Stimulated activated naive B cell treated with anti-CD40 and anti-IgM and Interleukin-4, amounts not matched to agents 10 μg/mL and 1 μg/mL and 100 μg/mL, for 72 hours (primary cell): ENCODE results near the gene PEX14.

Experiments
- ATAC-seq, 2 donors: fragments of 150-1000 bp; cut with Tn5 transposase; replicated peaks; 2 replicates each; pipeline ENCODE4 v1.10.0; 2021; ENCODE audit warnings: moderate library complexity in 1 of 2
- DNase-seq: peaks from one replicate; pipeline ENCODE4 v3.0.0; 2021
- H3K27ac Mint-ChIP-seq: one replicate; pipeline ENCODE4 v1.8.0; 2022; ENCODE audit warnings: mild to moderate bottlenecking, mixed read lengths
- H3K27me3 Mint-ChIP-seq, 2 donors: one replicate each; pipeline ENCODE4 v1.8.0; 2022; ENCODE audit warnings: mixed read lengths in 2 of 2
- H3K36me3 Mint-ChIP-seq, 2 donors: one replicate each; pipeline ENCODE4 v1.8.0; 2022; ENCODE audit warnings: mixed read lengths in 2 of 2, mild to moderate bottlenecking in 1 of 2
- H3K4me1 Mint-ChIP-seq, 2 donors: one replicate each; pipeline ENCODE4 v1.8.0; 2022; ENCODE audit warnings: mixed read lengths in 2 of 2, mild to moderate bottlenecking in 1 of 2
- H3K4me3 Mint-ChIP-seq, 2 donors: one replicate each; pipeline ENCODE4 v1.8.0; 2022; ENCODE audit warnings: mild to moderate bottlenecking in 2 of 2, mixed read lengths in 2 of 2, moderate library complexity in 1 of 2
- H3K9me3 Mint-ChIP-seq, 2 donors: one replicate each; pipeline ENCODE4 v1.8.0; 2022; ENCODE audit warnings: mixed read lengths in 2 of 2, mild to moderate bottlenecking in 1 of 2

The PEX14 gene

GRCh38 chr1:10578070-10578469 lies 103.3 kb downstream of the PEX14 start:
- Mint-ChIP-seq H3K4me1 (peaks cover 0 to 3% of the 10 kb centered on the region in 2 donors), H3K4me3 (no peak overlapping the region), H3K27me3 (no peaks in the 10 kb centered on the region), H3K9me3 (peaks cover 0 to 4% of the 10 kb centered on the region in 2 donors), H3K36me3 (peaks cover 5 to 22% of the 10 kb centered on the region in 2 donors), H3K27ac (no peak overlapping the region)
- ATAC-seq (no peak), DNase-seq (no peak)

GRCh38 chr1:10583641-10584040 lies 108.9 kb downstream of the PEX14 start:
- Mint-ChIP-seq H3K36me3 (peaks cover 18 to 25% of the 10 kb centered on the region in 2 donors), H3K4me1 (peaks cover 0 to 9% of the 10 kb centered on the region in 2 donors), H3K27me3 (no peaks in the 10 kb centered on the region), H3K4me3 (no peak overlapping the region), H3K27ac (no peak overlapping the region), H3K9me3 (peaks cover 3 to 4% of the 10 kb centered on the region in 2 donors)
- no peak for DNase-seq
- no peak for ATAC-seq

GRCh38 chr1:10585242-10585641 lies 110.5 kb downstream of the PEX14 start:
- Mint-ChIP-seq H3K9me3 (peaks cover 0 to 3% of the 10 kb centered on the region in 2 donors), H3K4me1 (peaks cover 0 to 9% of the 10 kb centered on the region in 2 donors), H3K36me3 (peaks cover 17 to 21% of the 10 kb centered on the region in 2 donors), H3K27me3 (no peaks in the 10 kb centered on the region), H3K27ac (no peak overlapping the region), H3K4me3 (no peak overlapping the region)
- ATAC-seq (no peak), DNase-seq (no peak)

GRCh38 chr1:10586125-10586524 lies 111.4 kb downstream of the PEX14 start:
- Mint-ChIP-seq H3K27me3 (no peaks in the 10 kb centered on the region), H3K9me3 (peaks cover 0 to 3% of the 10 kb centered on the region in 2 donors), H3K4me3 (no peak overlapping the region), H3K4me1 (peaks cover 0 to 9% of the 10 kb centered on the region in 2 donors), H3K27ac (no peak overlapping the region), H3K36me3 (peaks cover 15 to 17% of the 10 kb centered on the region in 2 donors)
- DNase-seq (no peak), ATAC-seq (no peak)

- H3K27me3 Mint-ChIP-seq: no peaks in the 10 kb centered on the region
- peaks cover 0 to 3% of the 10 kb centered on the region in 2 donors for H3K9me3 Mint-ChIP-seq
- ATAC-seq (no peak), DNase-seq (no peak)
- H3K36me3 Mint-ChIP-seq: peaks cover 13 to 15% of the 10 kb centered on the region in 2 donors
- no peak overlapping the region for H3K4me3 Mint-ChIP-seq
- peaks cover 0 to 6% of the 10 kb centered on the region in 2 donors for H3K4me1 Mint-ChIP-seq
- no peak overlapping the region for H3K27ac Mint-ChIP-seq
Observed at GRCh38 chr1:10588640-10589039, 113.9 kb downstream of the PEX14 start.

- H3K36me3 Mint-ChIP-seq: peaks cover 12 to 13% of the 10 kb centered on the region in 2 donors
Observed at GRCh38 chr1:10589074-10589473, 114.3 kb downstream of the PEX14 start.

GRCh38 chr1:10591010-10591409 lies 116.3 kb downstream of the PEX14 start:
- no peak overlapping the region for H3K4me3 Mint-ChIP-seq
- DNase-seq (no peak), ATAC-seq (no peak)
- H3K4me1 Mint-ChIP-seq: peaks cover 0 to 2% of the 10 kb centered on the region in 2 donors
- H3K9me3 Mint-ChIP-seq: no peaks in the 10 kb centered on the region
- no peak overlapping the region for H3K27ac Mint-ChIP-seq
- H3K27me3 Mint-ChIP-seq: no peaks in the 10 kb centered on the region
- H3K36me3 Mint-ChIP-seq: peaks cover 1 to 7% of the 10 kb centered on the region in 2 donors

More at GRCh38 chr1:10589074-10589473, 114.3 kb downstream of the PEX14 start:
- H3K4me1 Mint-ChIP-seq: peaks cover 0 to 2% of the 10 kb centered on the region in 2 donors
- H3K9me3 Mint-ChIP-seq: peaks cover 0 to under 1% of the 10 kb centered on the region in 2 donors
- H3K27me3 Mint-ChIP-seq: no peaks in the 10 kb centered on the region
- DNase-seq: no peak
- no peak overlapping the region for H3K27ac Mint-ChIP-seq
- no peak for ATAC-seq
- H3K4me3 Mint-ChIP-seq: no peak overlapping the region

GRCh38 chr1:10592373-10592772 lies 117.6 kb downstream of the PEX14 start:
- Mint-ChIP-seq H3K9me3 (no peaks in the 10 kb centered on the region), H3K27ac (no peak overlapping the region), H3K4me1 (peaks cover 0 to 2% of the 10 kb centered on the region in 2 donors), H3K27me3 (no peaks in the 10 kb centered on the region), H3K4me3 (no peak overlapping the region), H3K36me3 (peaks cover 0 to 3% of the 10 kb centered on the region in 2 donors)
- DNase-seq (no peak), ATAC-seq (no peak)

- no peak overlapping the region for H3K27ac Mint-ChIP-seq
- no peak for DNase-seq
- peaks cover 0 to 6% of the 10 kb centered on the region in 2 donors for H3K36me3 Mint-ChIP-seq
- no peaks in the 10 kb centered on the region for H3K27me3 Mint-ChIP-seq
- H3K4me3 Mint-ChIP-seq: no peak overlapping the region
- no peak for ATAC-seq
- peaks cover 0 to 2% of the 10 kb centered on the region in 2 donors for H3K4me1 Mint-ChIP-seq
- H3K9me3 Mint-ChIP-seq: no peaks in the 10 kb centered on the region
Observed at GRCh38 chr1:10593750-10594149, 119.0 kb downstream of the PEX14 start.

- peaks cover 0 to 6% of the 10 kb centered on the region in 2 donors for H3K36me3 Mint-ChIP-seq
- no peak overlapping the region for H3K4me3 Mint-ChIP-seq
- peaks cover 0 to 2% of the 10 kb centered on the region in 2 donors for H3K4me1 Mint-ChIP-seq
- H3K27me3 Mint-ChIP-seq: no peaks in the 10 kb centered on the region
- no peak overlapping the region for H3K27ac Mint-ChIP-seq
- H3K9me3 Mint-ChIP-seq: no peaks in the 10 kb centered on the region
- ATAC-seq (no peak), DNase-seq (no peak)
Observed at GRCh38 chr1:10594595-10595223, 120.0 kb downstream of the PEX14 start.

GRCh38 chr1:10596780-10597179 lies 122.0 kb downstream of the PEX14 start:
- Mint-ChIP-seq H3K36me3 (peaks cover 3 to 12% of the 10 kb centered on the region in 2 donors), H3K9me3 (no peaks in the 10 kb centered on the region), H3K4me3 (no peak overlapping the region), H3K27me3 (no peaks in the 10 kb centered on the region), H3K27ac (no peak overlapping the region), H3K4me1 (peaks cover 0 to 2% of the 10 kb centered on the region in 2 donors)
- DNase-seq (no peak), ATAC-seq (no peak)

GRCh38 chr1:10597492-10598388 lies 123.0 kb downstream of the PEX14 start:
- Mint-ChIP-seq H3K27ac (no peak overlapping the region), H3K36me3 (peaks cover 4 to 12% of the 10 kb centered on the region in 2 donors), H3K4me1 (peaks cover 0 to 2% of the 10 kb centered on the region in 2 donors), H3K9me3 (no peaks in the 10 kb centered on the region), H3K27me3 (no peaks in the 10 kb centered on the region), H3K4me3 (no peak overlapping the region)
- ATAC-seq (no peak), DNase-seq (no peak)

GRCh38 chr1:10598389-10598702 lies 123.6 kb downstream of the PEX14 start:
- no peak for DNase-seq
- no peak overlapping the region for H3K27ac Mint-ChIP-seq
- H3K36me3 Mint-ChIP-seq: peaks cover 7 to 14% of the 10 kb centered on the region in 2 donors
- no peak for ATAC-seq
- no peaks in the 10 kb centered on the region for H3K27me3 Mint-ChIP-seq
- no peaks in the 10 kb centered on the region for H3K9me3 Mint-ChIP-seq
- no peak overlapping the region for H3K4me3 Mint-ChIP-seq
- H3K4me1 Mint-ChIP-seq: peaks cover 0 to 2% of the 10 kb centered on the region in 2 donors

- DNase-seq: no peak
Observed at GRCh38 chr1:10599194-10599861, 124.6 kb downstream of the PEX14 start.

More at GRCh38 chr1:10599194-10599861, 124.6 kb downstream of the PEX14 start:
- no peaks in the 10 kb centered on the region for H3K9me3 Mint-ChIP-seq
- H3K4me1 Mint-ChIP-seq: peaks cover 0 to 2% of the 10 kb centered on the region in 2 donors
- no peak for ATAC-seq
- peaks cover 7 to 22% of the 10 kb centered on the region in 2 donors for H3K36me3 Mint-ChIP-seq
- no peak overlapping the region for H3K4me3 Mint-ChIP-seq
- no peak overlapping the region for H3K27ac Mint-ChIP-seq
- H3K27me3 Mint-ChIP-seq: no peaks in the 10 kb centered on the region
